CD14-positive monocyte (primary cell): ENCODE data around the gene VAT1L. TPM values are rescaled to one million over a fixed set of nuclear protein-coding genes. Genes with fewer than 3 reads are reported as not detected.

Experiments used
- DNase-seq, 3 donors: peaks; one replicate each; pipeline ENCODE4 v3.0.0-alpha.2; 2011 to 2022
- H2AFZ ChIP-seq: 2 replicates; pipeline ENCODE4 v1.6.0; 2012; ENCODE audit warnings: mild to moderate bottlenecking, low read depth, low read length, inconsistent platforms; ENCODE audit not compliant: insufficient read depth, poor library complexity, severe bottlenecking
- H3K27ac ChIP-seq, 2 donors: 1 replicate in 1 of 2; 2 replicates in 1 of 2; pipeline ENCODE4 v1.5.1; 2012 to 2013; ENCODE audit warnings: low read length in 2 of 2, control low read depth in 1 of 2, inconsistent platforms in 1 of 2, low read depth in 1 of 2, mild to moderate bottlenecking in 1 of 2
- H3K27me3 ChIP-seq, 2 donors: one replicate each; pipeline versions ENCODE4 v1.6.0 to v1.6.1; 2011 to 2013; ENCODE audit warnings: low read length in 2 of 2; ENCODE audit not compliant: control insufficient read depth in 2 of 2, insufficient read depth in 2 of 2
- H3K36me3 ChIP-seq, 2 donors: replicated peaks in 1 of 2; 1 replicate in 1 of 2; 2 replicates in 1 of 2; pipeline versions ENCODE4 v1.5.1 to v1.6.1; 2012 to 2013; ENCODE audit warnings: low read length in 2 of 2, control low read depth in 1 of 2, inconsistent platforms in 1 of 2, mild to moderate bottlenecking in 1 of 2; ENCODE audit not compliant: insufficient read depth in 2 of 2, control insufficient read depth in 1 of 2
- H3K4me1 ChIP-seq, 2 donors: 1 replicate in 1 of 2; 2 replicates in 1 of 2; pipeline versions ENCODE4 v1.5.1 to v1.6.1; 2012 to 2013; ENCODE audit warnings: low read length in 2 of 2, control low read depth in 1 of 2, inconsistent platforms in 1 of 2, mild to moderate bottlenecking in 1 of 2, moderate library complexity in 1 of 2; ENCODE audit not compliant: insufficient read depth in 2 of 2, control insufficient read depth in 1 of 2
- H3K4me2 ChIP-seq: replicated peaks from 2 replicates; pipeline ENCODE3; 2012; ENCODE audit warnings: low read length, moderate library complexity, mild to moderate bottlenecking; ENCODE audit not compliant: poor library complexity, severe bottlenecking; ENCODE audit errors: extremely low read depth
- H3K4me3 ChIP-seq, 3 experiments: fragments of 200-600 bp in 1 of 3; sonication (generic) in 1 of 3; replicated peaks in 1 of 3; 1 replicate in 2 of 3; 2 replicates in 1 of 3; pipeline ENCODE4 v1.5.1; 2011 to 2013; ENCODE audit warnings: low read length in 3 of 3, mild to moderate bottlenecking in 3 of 3, control low read depth in 2 of 3, low read depth in 2 of 3, inconsistent platforms in 1 of 3, moderate library complexity in 1 of 3
- H3K79me2 ChIP-seq: 2 replicates; pipeline ENCODE4 v1.6.0; 2012; ENCODE audit warnings: mild to moderate bottlenecking, control low read depth, inconsistent platforms, low read length, moderate library complexity; ENCODE audit not compliant: insufficient read depth
- H3K9ac ChIP-seq: 2 replicates; pipeline ENCODE4 v1.6.0; 2017; ENCODE audit warnings: low read length, mild to moderate bottlenecking; ENCODE audit not compliant: insufficient read depth, poor library complexity, severe bottlenecking
- H3K9me3 ChIP-seq, 2 donors: replicated peaks in 1 of 2; 1 replicate in 1 of 2; 2 replicates in 1 of 2; pipeline versions ENCODE4 v1.5.1 to v1.6.1; 2012 to 2013; ENCODE audit warnings: low read length in 2 of 2, control low read depth in 1 of 2; ENCODE audit not compliant: control insufficient read depth in 1 of 2, insufficient read depth in 1 of 2
- H4K20me1 ChIP-seq: 2 replicates; pipeline ENCODE4 v1.6.0; 2012; ENCODE audit warnings: mild to moderate bottlenecking, low read length, control low read depth, moderate library complexity; ENCODE audit not compliant: insufficient read depth
- H3K27ac Mint-ChIP-seq, 7 donors: one replicate each; pipeline ENCODE4 v1.8.0; 2020; ENCODE audit warnings: mild to moderate bottlenecking in 7 of 7, mixed read lengths in 7 of 7, moderate library complexity in 6 of 7, inconsistent platforms in 2 of 7
- H3K27me3 Mint-ChIP-seq, 3 donors: one replicate each; pipeline ENCODE4 v1.8.0; 2021 to 2022; ENCODE audit warnings: low read depth in 3 of 3, mild to moderate bottlenecking in 3 of 3, mixed read lengths in 3 of 3, moderate library complexity in 3 of 3, inconsistent platforms in 1 of 3
- H3K36me3 Mint-ChIP-seq, 2 donors: one replicate each; pipeline ENCODE4 v1.8.0; 2020; ENCODE audit warnings: mixed read lengths in 2 of 2, inconsistent platforms in 1 of 2, mild to moderate bottlenecking in 1 of 2
- H3K4me1 Mint-ChIP-seq: one replicate; pipeline ENCODE4 v1.8.0; 2020; ENCODE audit warnings: mild to moderate bottlenecking, mixed read lengths
- H3K4me3 Mint-ChIP-seq, 2 donors: one replicate each; pipeline ENCODE4 v1.8.0; 2020; ENCODE audit warnings: mild to moderate bottlenecking in 2 of 2, mixed read lengths in 2 of 2, moderate library complexity in 1 of 2
- H3K9me3 Mint-ChIP-seq, 7 donors: one replicate each; pipeline ENCODE4 v1.8.0; 2020 to 2022; ENCODE audit warnings: mixed read lengths in 7 of 7, mild to moderate bottlenecking in 6 of 7, moderate library complexity in 6 of 7, inconsistent platforms in 2 of 7
- CTCF ChIP-seq: fragments of 200-600 bp; IDR thresholded peaks from one replicate; pipeline ENCODE4 v1.8.0; 2022; ENCODE audit warnings: antibody characterized with exemption, mild to moderate bottlenecking
- WGBS: methylation state at CpG from one replicate; pipeline ENCODE4 v1.1.5; 2013; ENCODE audit warnings: missing lambda C conversion rate; ENCODE audit not compliant: insufficient coverage; 5-methylcytosine and 5-hydroxymethylcytosine counted together
- intact Hi-C, 2 donors: fragments of 100-400 bp; cut with micrococcal nuclease; formaldehyde crosslinking; loops; one replicate each; pipeline versions ENCODE4 v1.15.0 to v1.15.1; 2023
- polyA plus RNA-seq, 3 donors: library from polyadenylated mRNA; depleted of rRNA in 1 of 3; unstranded in 2 of 3; stranded (reverse) in 1 of 3; fragments of 300-500 nt in 2 of 3; fragments of >200 nt in 1 of 3; fragmentation: Illumina TruSeq in 2 of 3; gene quantifications; 1 replicate in 2 of 3; 2 replicates in 1 of 3; pipeline ENCODE4 v1.2.3, GENCODE V29; 2012 to 2021

VAT1L gene
- polyA plus RNA-seq, 3 donors, result not detected

GRCh38 chr16:77956231-77956630 is 167.9 kb downstream of the VAT1L start:
- Mint-ChIP-seq H3K27me3 (peaks cover 1 to 12% (median 2%) of the 10 kb centered on the region in 3 donors), H3K4me1 (no peaks in the 10 kb centered on the region), H3K9me3 (peaks cover 0 to 2% (median under 1%) of the 10 kb centered on the region in 7 donors), H3K36me3 (no peaks in the 10 kb centered on the region), H3K27ac (no peak overlapping the region), H3K4me3 (no peak overlapping the region)
- no peak overlapping the region for H3K9ac ChIP-seq
- H2AFZ ChIP-seq, result no peak overlapping the region
- no peaks in the 10 kb centered on the region for H3K9me3 ChIP-seq
- H4K20me1 ChIP-seq, result no peaks in the 10 kb centered on the region
- H3K79me2 ChIP-seq, result no peaks in the 10 kb centered on the region
- H3K36me3 ChIP-seq, result no peaks in the 10 kb centered on the region
- WGBS, result 97% methylated on average over 4 of the region's 4 CpGs
- DNase-seq, result no peak
- H3K27ac ChIP-seq, result no peak overlapping the region
- no peak overlapping the region for H3K4me2 ChIP-seq
- no peak overlapping the region for H3K4me3 ChIP-seq
- intact Hi-C loops, result no loop called here
- no peak for TF ChIP-seq CTCF
- no peaks in the 10 kb centered on the region for H3K27me3 ChIP-seq
- no peaks in the 10 kb centered on the region for H3K4me1 ChIP-seq

GRCh38 chr16:77960766-77961165 is 172.4 kb downstream of the VAT1L start:
- no peak for DNase-seq
- TF ChIP-seq CTCF, result no peak
- Histone ChIP-seq H3K27me3 (peaks cover 0 to 6% of the 10 kb centered on the region in 2 donors), H3K4me1 (no peaks in the 10 kb centered on the region), H3K9ac (no peak overlapping the region), H3K4me2 (no peak overlapping the region), H3K27ac (no peak overlapping the region), H3K9me3 (no peaks in the 10 kb centered on the region), H3K36me3 (no peaks in the 10 kb centered on the region), H2AFZ (no peak overlapping the region), H3K4me3 (no peak overlapping the region), H3K79me2 (no peaks in the 10 kb centered on the region), H4K20me1 (no peaks in the 10 kb centered on the region)
- Mint-ChIP-seq H3K9me3 (peaks cover 0 to 6% (median 3%) of the 10 kb centered on the region in 7 donors), H3K4me1 (no peaks in the 10 kb centered on the region), H3K4me3 (no peak overlapping the region), H3K36me3 (no peaks in the 10 kb centered on the region), H3K27ac (no peak overlapping the region), H3K27me3 (peaks cover 5 to 35% (median 14%) of the 10 kb centered on the region in 3 donors)
- 83% methylated on average over 5 of the region's 5 CpGs for WGBS
- intact Hi-C loops, result no loop called here
